Stimulated activated CD8-positive, alpha-beta memory T cell treated with anti-CD3 and anti-CD28 coated beads, Interleukin-15, amount 100 ng/mL, for 4 hours (primary cell): ENCODE data around the gene TMEM198.

Experiments used
- DNase-seq, 2 donors: peaks; one replicate each; pipeline ENCODE4 v3.0.0-alpha.2; 2020; ENCODE audit warnings: low read depth in 2 of 2

The TMEM198 gene

GRCh38 chr2:219543596-219544358 is at the start of gene TMEM198, which contains the start of gene CHPF:
TSS of gene TMEM198 (plus strand) at chr2:219544028. CDS start at chr2:219544728, 700 bp downstream.
TSS of gene CHPF (minus strand) at chr2:219543809. CDS start at chr2:219543538, 271 bp downstream.
- DNase-seq = peak; percentile 81 to 84

- DNase-seq = no peak
Measured at GRCh38 chr2:219494952-219495530, 48.8 kb upstream of the TMEM198 start.

GRCh38 chr2:219495531-219496122 is 48.2 kb upstream of the TMEM198 start:
- no peak for DNase-seq

- DNase-seq = no peak
Measured at GRCh38 chr2:219496247-219496824, 47.5 kb upstream of the TMEM198 start.

GRCh38 chr2:219496825-219497494 is 46.9 kb upstream of the TMEM198 start:
- DNase-seq = no peak

- DNase-seq = peak in 1 of 2 donors; percentile 9
Measured at GRCh38 chr2:219497495-219498279, 46.1 kb upstream of the TMEM198 start.

- peak; percentile 82 to 89 for DNase-seq
Measured at GRCh38 chr2:219498280-219499057, 45.4 kb upstream of the TMEM198 start, which contains the start of gene GMPPA. TSS of gene GMPPA (plus strand) at chr2:219498891. CDS start at chr2:219499976, 1,085 bp downstream.

GRCh38 chr2:219499058-219499307 is 44.8 kb upstream of the TMEM198 start:
- no peak for DNase-seq

GRCh38 chr2:219499555-219499954 is 44.3 kb upstream of the TMEM198 start:
- DNase-seq = no peak

- DNase-seq = no peak
Measured at GRCh38 chr2:219500135-219500534, 43.7 kb upstream of the TMEM198 start.

GRCh38 chr2:219501849-219502248 is 42.0 kb upstream of the TMEM198 start:
- no peak for DNase-seq

GRCh38 chr2:219502618-219503017 is 41.2 kb upstream of the TMEM198 start:
- no peak for DNase-seq

GRCh38 chr2:219505585-219505984 is 38.2 kb upstream of the TMEM198 start:
- no peak for DNase-seq

- DNase-seq = no peak
Measured at GRCh38 chr2:219506153-219506801, 37.6 kb upstream of the TMEM198 start.

- no peak for DNase-seq
Measured at GRCh38 chr2:219506802-219507526, 36.9 kb upstream of the TMEM198 start.

- no peak for DNase-seq
Measured at GRCh38 chr2:219507581-219508443, 36.0 kb upstream of the TMEM198 start.

- DNase-seq = no peak
Measured at GRCh38 chr2:219508444-219508734, 35.4 kb upstream of the TMEM198 start.

- no peak for DNase-seq
Measured at GRCh38 chr2:219508971-219509779, 34.7 kb upstream of the TMEM198 start.
